Endothelial cell of umbilical vein (primary cell): ENCODE data around the gene SERPINB2.

Experiments used
- EZH2 ChIP-seq: IDR thresholded peaks from 2 replicates; pipeline ENCODE4 v1.6.1; 2012; ENCODE audit warnings: borderline replicate concordance, low read depth, mild to moderate bottlenecking, moderate library complexity, low read length, inconsistent platforms; ENCODE audit not compliant: severe bottlenecking
- FOS ChIP-seq: IDR thresholded peaks from 2 replicates; pipeline ENCODE4 v1.6.1; 2011; ENCODE audit warnings: mild to moderate bottlenecking, low read length, moderate library complexity, borderline replicate concordance; ENCODE audit not compliant: insufficient read depth
- GATA2 ChIP-seq: IDR thresholded peaks from 2 replicates; pipeline ENCODE4 v1.7.0; 2011; ENCODE audit warnings: low read depth, mild to moderate bottlenecking, moderate library complexity, mixed read lengths, low read length; ENCODE audit not compliant: insufficient read length, insufficient read depth
- JUN ChIP-seq: IDR thresholded peaks from 2 replicates; pipeline ENCODE4 v1.6.1; 2011; ENCODE audit warnings: borderline replicate concordance, low read depth; ENCODE audit not compliant: insufficient read length, insufficient read depth
- MYC ChIP-seq: IDR thresholded peaks from one replicate; pipeline ENCODE4 v1.6.1; 2011; ENCODE audit warnings: mild to moderate bottlenecking, low read depth, low read length
- POLR2A ChIP-seq: IDR thresholded peaks from 2 replicates; pipeline ENCODE4 v1.6.1; 2012; ENCODE audit warnings: low read depth, mild to moderate bottlenecking, control low read depth, low read length
- POLR2AphosphoS5 ChIP-seq: IDR thresholded peaks from 2 replicates; pipeline ENCODE4 v1.6.1; 2012; ENCODE audit warnings: low read depth, mild to moderate bottlenecking, control low read depth, low read length, moderate library complexity; ENCODE audit not compliant: insufficient read depth
- TF ChIP-seq, protein P1 (sequence below): IDR thresholded peaks from 2 replicates; pipeline ENCODE4 v1.6.1; 2011; ENCODE audit not compliant: insufficient read depth, insufficient read length
- TF ChIP-seq, protein P2 (sequence below), 2 donors: IDR thresholded peaks; 1 replicate in 1 of 2; 2 replicates in 1 of 2; pipeline ENCODE4 v1.5.1; 2011; ENCODE audit warnings: low read length in 2 of 2, mild to moderate bottlenecking in 2 of 2, moderate library complexity in 2 of 2, control low read depth in 1 of 2, inconsistent platforms in 1 of 2, low read depth in 1 of 2; ENCODE audit not compliant: insufficient read depth in 1 of 2; ENCODE audit errors: extremely low read depth in 1 of 2

DNA sequence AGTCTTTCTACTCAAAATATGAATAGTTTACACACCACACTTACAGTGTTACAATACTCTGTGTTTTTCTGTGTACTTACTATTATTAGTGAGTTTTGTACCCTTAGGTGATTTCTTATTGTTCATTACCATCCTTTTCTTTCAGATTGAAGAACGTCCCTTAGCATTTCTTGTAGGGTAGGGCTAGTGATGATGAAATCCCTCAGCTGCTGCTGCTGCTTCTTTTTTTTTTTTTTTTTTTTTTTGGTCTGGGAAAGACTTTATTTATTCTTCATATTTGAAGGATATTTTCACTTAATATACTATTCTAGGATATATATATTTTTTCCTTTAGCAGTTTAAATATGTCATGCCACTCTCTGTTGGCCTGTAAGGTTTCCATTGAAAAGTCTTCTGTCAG, 29.0 kb upstream of the SERPINB2 start:
- TF ChIP-seq, protein P1, sequence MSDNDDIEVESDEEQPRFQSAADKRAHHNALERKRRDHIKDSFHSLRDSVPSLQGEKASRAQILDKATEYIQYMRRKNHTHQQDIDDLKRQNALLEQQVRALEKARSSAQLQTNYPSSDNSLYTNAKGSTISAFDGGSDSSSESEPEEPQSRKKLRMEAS, result no peak
- TF ChIP-seq, protein P2, sequence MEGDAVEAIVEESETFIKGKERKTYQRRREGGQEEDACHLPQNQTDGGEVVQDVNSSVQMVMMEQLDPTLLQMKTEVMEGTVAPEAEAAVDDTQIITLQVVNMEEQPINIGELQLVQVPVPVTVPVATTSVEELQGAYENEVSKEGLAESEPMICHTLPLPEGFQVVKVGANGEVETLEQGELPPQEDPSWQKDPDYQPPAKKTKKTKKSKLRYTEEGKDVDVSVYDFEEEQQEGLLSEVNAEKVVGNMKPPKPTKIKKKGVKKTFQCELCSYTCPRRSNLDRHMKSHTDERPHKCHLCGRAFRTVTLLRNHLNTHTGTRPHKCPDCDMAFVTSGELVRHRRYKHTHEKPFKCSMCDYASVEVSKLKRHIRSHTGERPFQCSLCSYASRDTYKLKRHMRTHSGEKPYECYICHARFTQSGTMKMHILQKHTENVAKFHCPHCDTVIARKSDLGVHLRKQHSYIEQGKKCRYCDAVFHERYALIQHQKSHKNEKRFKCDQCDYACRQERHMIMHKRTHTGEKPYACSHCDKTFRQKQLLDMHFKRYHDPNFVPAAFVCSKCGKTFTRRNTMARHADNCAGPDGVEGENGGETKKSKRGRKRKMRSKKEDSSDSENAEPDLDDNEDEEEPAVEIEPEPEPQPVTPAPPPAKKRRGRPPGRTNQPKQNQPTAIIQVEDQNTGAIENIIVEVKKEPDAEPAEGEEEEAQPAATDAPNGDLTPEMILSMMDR (IDR thresholded peaks at IDR 0.05; ENCODE audit: extremely low read depth in 1 of 2, insufficient read depth in 1 of 2, low read depth in 1 of 2, low read length in 2 of 2), result no peak
- TF ChIP-seq POLR2AphosphoS5 (no peak), FOS (no peak), MYC (no peak), POLR2A (no peak), EZH2 (no peak), GATA2 (no peak), JUN (no peak)
